Left ventricle myocardium inferior (tissue), 1 donor: ENCODE data around the gene HJURP. TPM values are rescaled to one million over a fixed set of nuclear protein-coding genes. Genes with fewer than 3 reads are reported as not detected.

Experiments used
- DNase-seq: peaks from one replicate; pipeline ENCODE4 v3.0.0-alpha.2; 2020
- H3K27ac ChIP-seq: fragments of 200-600 bp; replicated peaks from 2 replicates; pipeline ENCODE4 v1.8.0; 2021
- H3K27me3 ChIP-seq: fragments of 200-600 bp; 2 replicates; pipeline ENCODE4 v1.8.0; 2021; ENCODE audit warnings: low read depth
- H3K36me3 ChIP-seq: fragments of 200-600 bp; 2 replicates; pipeline ENCODE4 v1.8.0; 2021
- H3K4me1 ChIP-seq: fragments of 200-600 bp; 2 replicates; pipeline ENCODE4 v1.8.0; 2021
- H3K4me3 ChIP-seq: fragments of 200-600 bp; 2 replicates; pipeline ENCODE4 v1.8.0; 2021; ENCODE audit warnings: mild to moderate bottlenecking, moderate library complexity
- H3K9me3 ChIP-seq: fragments of 200-600 bp; replicated peaks from 2 replicates; pipeline ENCODE4 v1.8.0; 2021
- intact Hi-C: fragments of 100-400 bp; cut with micrococcal nuclease; formaldehyde crosslinking; loops from one replicate; pipeline ENCODE4 v1.11.0; 2022
- total RNA-seq: library from RNA; stranded (reverse); fragmentation: NEBNext Ultra II Directional; extraction: Animal tissue kit (Norgen Biotek cat#: 25700); gene quantifications from one replicate; pipeline ENCODE4 v1.2.1, GENCODE V29; 2021
- TF ChIP-seq, protein P1 (sequence below): fragments of 200-600 bp; IDR thresholded peaks from 2 replicates; pipeline ENCODE4 v1.8.0; 2021; ENCODE audit warnings: antibody characterized with exemption, mild to moderate bottlenecking, borderline replicate concordance
- donor health status: DM: no; HTN: yes; CAD: no; lungs with severe emphysema.

Gene HJURP
- total RNA-seq, 1 donor from 2014 or later: 0.36 TPM

DNA sequence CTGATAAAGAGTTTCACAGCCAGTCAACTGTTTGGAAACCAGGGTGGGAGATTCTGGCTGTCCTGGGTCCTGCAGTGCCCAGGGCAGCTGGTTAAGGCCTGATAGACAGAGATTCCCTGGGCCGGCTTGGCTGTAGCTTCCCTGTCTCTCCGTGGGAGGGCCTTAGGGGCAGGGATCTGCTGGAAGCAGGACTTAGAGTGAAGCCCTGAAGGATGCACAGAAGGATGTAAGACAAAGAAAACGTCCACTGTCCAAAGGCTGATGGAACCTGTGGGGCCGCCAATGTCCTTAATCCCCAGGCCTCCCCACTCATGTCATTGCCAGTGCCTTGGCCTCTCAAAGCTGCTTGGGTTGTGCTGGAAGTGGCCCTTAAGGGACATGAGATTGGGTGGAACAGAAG, 43.2 kb downstream of the HJURP start:
- Histone ChIP-seq H3K4me3 (no peak overlapping the region), H3K27me3 (peaks cover 51% of the 10 kb centered on the region), H3K9me3 (peaks cover 6% of the 10 kb centered on the region), H3K27ac (no peak overlapping the region), H3K36me3 (no peaks in the 10 kb centered on the region), H3K4me1 (no peaks in the 10 kb centered on the region)
- no peak for DNase-seq
- TF ChIP-seq, protein P1, sequence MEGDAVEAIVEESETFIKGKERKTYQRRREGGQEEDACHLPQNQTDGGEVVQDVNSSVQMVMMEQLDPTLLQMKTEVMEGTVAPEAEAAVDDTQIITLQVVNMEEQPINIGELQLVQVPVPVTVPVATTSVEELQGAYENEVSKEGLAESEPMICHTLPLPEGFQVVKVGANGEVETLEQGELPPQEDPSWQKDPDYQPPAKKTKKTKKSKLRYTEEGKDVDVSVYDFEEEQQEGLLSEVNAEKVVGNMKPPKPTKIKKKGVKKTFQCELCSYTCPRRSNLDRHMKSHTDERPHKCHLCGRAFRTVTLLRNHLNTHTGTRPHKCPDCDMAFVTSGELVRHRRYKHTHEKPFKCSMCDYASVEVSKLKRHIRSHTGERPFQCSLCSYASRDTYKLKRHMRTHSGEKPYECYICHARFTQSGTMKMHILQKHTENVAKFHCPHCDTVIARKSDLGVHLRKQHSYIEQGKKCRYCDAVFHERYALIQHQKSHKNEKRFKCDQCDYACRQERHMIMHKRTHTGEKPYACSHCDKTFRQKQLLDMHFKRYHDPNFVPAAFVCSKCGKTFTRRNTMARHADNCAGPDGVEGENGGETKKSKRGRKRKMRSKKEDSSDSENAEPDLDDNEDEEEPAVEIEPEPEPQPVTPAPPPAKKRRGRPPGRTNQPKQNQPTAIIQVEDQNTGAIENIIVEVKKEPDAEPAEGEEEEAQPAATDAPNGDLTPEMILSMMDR: no peak
- intact Hi-C loops: no loop called here

DNA sequence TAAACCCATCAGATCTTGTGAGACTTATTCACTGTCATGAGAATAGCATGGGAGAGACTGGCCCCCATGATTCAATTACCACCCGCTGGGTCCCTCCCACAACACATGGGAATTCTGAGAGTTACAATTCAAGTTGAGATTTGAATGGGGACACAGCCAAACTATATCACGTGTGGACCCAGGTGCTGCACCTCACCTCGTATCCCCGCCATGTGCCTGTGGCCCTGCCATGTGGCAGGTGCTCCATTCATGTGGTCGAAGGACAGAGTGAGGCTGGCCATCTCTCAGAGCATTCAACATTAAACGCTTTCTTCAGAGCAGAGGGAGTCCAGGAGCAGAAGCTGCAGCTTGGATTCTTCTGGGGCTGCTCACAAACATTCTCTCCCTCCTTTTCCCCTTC, 44.0 kb downstream of the HJURP start:
- intact Hi-C loops: no loop called here
- H3K4me3 ChIP-seq: no peak overlapping the region

DNA sequence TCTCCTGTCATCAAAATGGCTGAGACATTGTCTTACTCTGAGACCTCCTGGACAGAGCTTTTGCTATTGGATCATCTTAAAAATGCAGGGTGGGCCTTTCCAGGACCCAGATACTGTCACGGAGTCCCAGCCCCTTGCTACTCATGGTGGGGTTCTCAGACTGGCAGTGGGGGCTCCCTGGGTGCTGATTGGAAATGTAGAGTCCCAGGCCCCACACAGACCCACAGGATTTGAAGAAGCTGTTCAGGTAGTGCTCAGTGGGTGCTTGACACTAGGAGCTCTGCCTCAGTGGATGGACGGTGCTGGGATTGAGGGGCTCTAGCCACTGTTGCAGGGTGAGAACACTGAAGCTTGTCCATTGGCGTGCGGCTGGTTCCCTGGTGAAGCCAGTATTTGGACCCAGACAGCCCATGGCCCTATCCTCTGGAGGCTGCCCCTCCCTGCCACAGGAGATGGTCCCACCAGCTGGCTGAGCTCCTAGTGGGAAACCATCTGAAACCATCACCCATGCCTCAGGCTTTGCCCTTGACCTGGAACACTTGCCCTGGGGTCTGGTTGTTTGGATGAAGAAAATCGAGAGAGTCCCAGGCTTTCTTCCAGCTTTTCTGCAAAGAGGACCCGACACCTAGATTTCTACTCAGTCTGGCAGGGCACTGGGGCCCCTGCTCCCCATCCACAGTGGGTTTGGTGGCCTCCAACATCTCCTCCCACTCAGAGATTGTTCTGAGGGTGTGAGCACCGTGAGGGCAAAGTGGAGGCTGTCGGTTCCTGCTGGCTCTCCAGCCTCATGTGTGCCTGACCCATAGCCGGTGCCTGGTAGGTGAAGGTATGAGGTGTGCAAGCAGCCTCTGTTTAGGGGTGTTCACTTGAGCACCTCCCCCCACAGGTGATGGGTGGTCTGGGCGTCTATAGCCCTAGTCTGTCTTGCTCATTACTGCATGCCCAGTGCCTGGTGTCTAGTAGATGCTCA, 46.1 kb downstream of the HJURP start:
- intact Hi-C loops: no loop called here
- Histone ChIP-seq H3K27me3 (peaks cover 69% of the 10 kb centered on the region), H3K36me3 (no peaks in the 10 kb centered on the region), H3K27ac (no peak overlapping the region), H3K9me3 (no peaks in the 10 kb centered on the region), H3K4me3 (no peak overlapping the region), H3K4me1 (no peaks in the 10 kb centered on the region)
- TF ChIP-seq, protein P1: no peak
- DNase-seq: no peak

More for the DNA sequence above, 44.0 kb downstream of the HJURP start:
- Histone ChIP-seq H3K4me1 (no peaks in the 10 kb centered on the region), H3K36me3 (no peaks in the 10 kb centered on the region), H3K27me3 (peaks cover 51% of the 10 kb centered on the region), H3K9me3 (peaks cover 3% of the 10 kb centered on the region), H3K27ac (no peak overlapping the region)
- TF ChIP-seq, protein P1: no peak
- no peak for DNase-seq

DNA sequence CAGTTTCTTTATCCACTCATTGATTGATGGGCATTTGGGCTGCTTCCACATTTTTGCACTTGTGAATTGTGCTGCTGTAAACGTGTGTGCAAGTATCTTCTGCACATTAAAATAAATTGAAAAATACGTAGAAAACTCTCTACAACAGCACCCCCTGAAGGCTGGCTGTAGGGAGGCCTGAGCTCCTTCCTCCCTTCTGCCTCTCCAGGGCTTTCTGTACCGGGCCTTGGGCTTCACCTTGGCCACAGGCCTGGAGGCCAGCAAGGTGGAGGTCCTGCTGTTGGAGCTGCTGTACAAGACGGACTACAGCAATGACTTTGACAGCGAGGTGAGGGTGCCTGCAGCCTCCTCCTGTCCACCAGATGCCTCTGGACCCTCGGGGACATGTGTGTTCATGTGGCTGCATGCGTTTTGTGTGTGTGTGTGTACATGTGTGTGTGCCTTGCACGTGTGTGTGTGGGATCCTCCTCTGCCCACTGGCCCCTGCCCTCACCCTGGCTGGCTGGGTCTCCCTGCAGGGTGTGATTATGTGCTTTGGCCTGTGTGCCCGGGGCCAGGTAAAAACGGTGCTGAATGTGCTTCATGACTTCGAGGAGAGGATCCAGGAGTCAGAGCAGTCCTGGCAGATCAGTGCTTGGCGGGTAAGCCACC, 47.0 kb downstream of the HJURP start:
- intact Hi-C loops: no loop called here
- Histone ChIP-seq H3K27ac (no peak overlapping the region), H3K27me3 (peaks cover 77% of the 10 kb centered on the region), H3K4me3 (no peak overlapping the region), H3K4me1 (no peaks in the 10 kb centered on the region), H3K9me3 (no peaks in the 10 kb centered on the region), H3K36me3 (no peaks in the 10 kb centered on the region)
- DNase-seq: no peak
- TF ChIP-seq, protein P1: no peak

DNA sequence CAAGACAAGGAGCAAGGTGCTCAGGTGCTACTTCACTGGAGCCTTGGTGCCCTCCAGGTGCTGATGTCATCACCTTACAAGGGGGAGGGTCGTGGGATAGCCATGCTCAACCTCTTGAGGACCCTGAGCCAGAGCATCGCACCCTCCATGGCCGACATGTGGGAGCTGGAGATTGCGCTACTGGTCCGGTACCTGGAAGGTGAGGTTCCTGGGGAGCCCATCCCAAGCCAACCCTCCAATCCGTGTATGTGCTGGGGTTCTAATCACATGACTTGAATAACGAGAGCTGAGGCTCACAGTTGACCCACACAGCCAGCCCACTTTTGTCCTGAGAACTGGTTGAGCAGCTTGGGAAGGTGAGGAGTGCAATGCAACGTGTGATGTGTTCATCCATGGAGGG, 50.3 kb downstream of the HJURP start:
- Histone ChIP-seq H3K4me3 (no peak overlapping the region), H3K4me1 (no peaks in the 10 kb centered on the region), H3K27me3 (peaks cover 59% of the 10 kb centered on the region), H3K9me3 (no peaks in the 10 kb centered on the region), H3K27ac (no peak overlapping the region), H3K36me3 (no peaks in the 10 kb centered on the region)
- intact Hi-C loops: no loop called here
- DNase-seq: no peak
- TF ChIP-seq, protein P1: no peak
